ENCODE measurements around the gene SLC35F3. TPM values are rescaled to one million over a fixed set of nuclear protein-coding genes. Genes with fewer than 3 reads are reported as not detected.

The SLC35F3 gene
- total RNA-seq, 6 experiments from 2014 or later: 0.26 to 0.58 (median 0.46) TPM

DNA sequence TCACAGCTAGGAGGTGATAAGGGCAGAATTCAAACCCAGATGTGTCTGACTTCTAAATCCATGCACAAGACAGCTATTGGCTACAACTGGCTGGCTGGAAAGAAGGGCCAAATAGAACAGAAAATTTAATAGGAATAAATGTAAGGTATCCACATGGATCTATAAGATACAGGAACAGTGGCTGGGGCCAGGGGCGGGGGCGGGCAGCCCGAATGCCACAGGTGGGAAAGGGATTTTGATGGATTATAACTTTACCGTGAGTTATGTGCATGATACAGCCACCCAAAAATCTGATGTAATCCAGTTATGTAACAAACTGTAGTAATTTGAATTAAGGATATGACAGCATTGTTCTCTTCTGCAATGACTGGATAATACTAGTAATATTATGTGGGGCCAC is 381.7 kb downstream of the SLC35F3 start:
- H3K4me3 Mint-ChIP-seq: no peak overlapping the region
- TF ChIP-seq, protein P1, sequence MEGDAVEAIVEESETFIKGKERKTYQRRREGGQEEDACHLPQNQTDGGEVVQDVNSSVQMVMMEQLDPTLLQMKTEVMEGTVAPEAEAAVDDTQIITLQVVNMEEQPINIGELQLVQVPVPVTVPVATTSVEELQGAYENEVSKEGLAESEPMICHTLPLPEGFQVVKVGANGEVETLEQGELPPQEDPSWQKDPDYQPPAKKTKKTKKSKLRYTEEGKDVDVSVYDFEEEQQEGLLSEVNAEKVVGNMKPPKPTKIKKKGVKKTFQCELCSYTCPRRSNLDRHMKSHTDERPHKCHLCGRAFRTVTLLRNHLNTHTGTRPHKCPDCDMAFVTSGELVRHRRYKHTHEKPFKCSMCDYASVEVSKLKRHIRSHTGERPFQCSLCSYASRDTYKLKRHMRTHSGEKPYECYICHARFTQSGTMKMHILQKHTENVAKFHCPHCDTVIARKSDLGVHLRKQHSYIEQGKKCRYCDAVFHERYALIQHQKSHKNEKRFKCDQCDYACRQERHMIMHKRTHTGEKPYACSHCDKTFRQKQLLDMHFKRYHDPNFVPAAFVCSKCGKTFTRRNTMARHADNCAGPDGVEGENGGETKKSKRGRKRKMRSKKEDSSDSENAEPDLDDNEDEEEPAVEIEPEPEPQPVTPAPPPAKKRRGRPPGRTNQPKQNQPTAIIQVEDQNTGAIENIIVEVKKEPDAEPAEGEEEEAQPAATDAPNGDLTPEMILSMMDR (IDR thresholded peaks at IDR 0.05): no peak
- H3K4me1 Mint-ChIP-seq (ENCODE audit: low read depth): no peaks in the 10 kb centered on the region
- peaks cover 8% of the 10 kb centered on the region for H3K9me3 Mint-ChIP-seq
- H3K27me3 Mint-ChIP-seq (ENCODE audit: insufficient read depth): peaks cover under 1% of the 10 kb centered on the region
- DNase-seq: no peak
- H3K36me3 Mint-ChIP-seq (ENCODE audit: low read depth): no peaks in the 10 kb centered on the region
- no peak overlapping the region for H3K27ac Mint-ChIP-seq

DNA sequence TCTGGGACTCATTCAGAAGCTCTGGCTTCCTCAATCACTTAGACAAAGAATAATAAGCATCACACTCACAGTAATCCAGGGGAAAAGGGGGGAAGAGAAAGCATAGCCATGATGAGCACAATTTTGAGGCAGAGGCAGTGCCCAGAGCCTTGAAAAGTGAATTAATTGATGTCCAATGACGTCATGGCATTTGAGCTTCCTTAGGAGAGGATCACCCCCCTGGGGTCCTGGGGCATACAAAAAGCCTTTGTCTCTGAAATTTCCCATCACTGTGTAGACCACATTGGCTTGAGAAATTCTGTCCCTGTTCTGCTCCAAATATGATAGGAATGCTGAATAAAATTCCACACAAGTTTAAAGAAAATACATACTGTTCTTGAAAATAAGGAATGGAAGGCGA is 384.5 kb downstream of the SLC35F3 start:
- DNase-seq: no peak
- no peaks in the 10 kb centered on the region for H3K36me3 Mint-ChIP-seq (ENCODE audit: low read depth)
- TF ChIP-seq, protein P1 (IDR thresholded peaks at IDR 0.05): no peak
- no peaks in the 10 kb centered on the region for H3K4me1 Mint-ChIP-seq (ENCODE audit: low read depth)
- no peak overlapping the region for H3K27ac Mint-ChIP-seq
- H3K9me3 Mint-ChIP-seq: peaks cover 8% of the 10 kb centered on the region
- H3K27me3 Mint-ChIP-seq (ENCODE audit: insufficient read depth): no peaks in the 10 kb centered on the region; the same call in 1 of the 2 replicates
- no peak overlapping the region for H3K4me3 Mint-ChIP-seq

DNA sequence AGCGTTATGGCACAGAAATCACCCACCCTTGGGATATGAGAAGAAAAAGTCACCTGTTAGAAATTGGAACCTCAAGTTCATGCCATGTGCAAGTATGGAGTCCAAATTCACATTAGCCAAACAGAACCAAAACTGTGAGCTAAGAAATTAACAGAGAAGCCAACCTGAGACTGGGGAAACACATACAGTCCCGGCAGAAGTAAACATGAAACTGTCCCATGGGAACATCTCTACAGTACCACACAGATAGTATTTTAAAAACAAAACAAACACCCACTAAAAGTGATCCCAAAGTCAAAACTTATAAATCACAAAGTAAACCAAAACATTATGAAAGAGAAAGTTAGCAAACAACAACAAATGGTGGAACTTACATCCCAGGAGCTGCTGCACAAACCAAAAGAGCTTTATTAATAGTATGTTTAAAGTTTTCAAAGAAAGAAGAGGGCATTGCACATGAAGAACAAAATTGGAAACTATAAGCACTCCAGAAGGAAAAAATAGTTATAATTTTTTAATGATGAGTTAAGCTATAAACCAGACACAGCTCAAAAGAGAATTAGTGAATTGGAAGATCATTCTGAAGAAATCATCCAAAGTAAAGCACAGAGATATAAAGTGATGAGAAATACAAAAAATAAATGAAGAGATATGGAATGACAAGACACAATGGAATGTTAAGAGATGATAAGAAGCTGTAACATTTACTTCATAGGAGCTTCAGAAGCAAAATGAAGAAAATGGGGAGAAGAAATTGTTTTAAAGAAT is 385.2 kb downstream of the SLC35F3 start:
- Mint-ChIP-seq H3K9me3 (peaks cover 8% of the 10 kb centered on the region), H3K4me3 (no peak overlapping the region), H3K4me1 (ENCODE audit: low read depth) (no peaks in the 10 kb centered on the region), H3K36me3 (ENCODE audit: low read depth) (no peaks in the 10 kb centered on the region), H3K27me3 (ENCODE audit: insufficient read depth) (no peaks in the 10 kb centered on the region; the same call in 1 of the 2 replicates), H3K27ac (no peak overlapping the region)
- DNase-seq: no peak
- TF ChIP-seq, protein P1 (IDR thresholded peaks at IDR 0.05): no peak

DNA sequence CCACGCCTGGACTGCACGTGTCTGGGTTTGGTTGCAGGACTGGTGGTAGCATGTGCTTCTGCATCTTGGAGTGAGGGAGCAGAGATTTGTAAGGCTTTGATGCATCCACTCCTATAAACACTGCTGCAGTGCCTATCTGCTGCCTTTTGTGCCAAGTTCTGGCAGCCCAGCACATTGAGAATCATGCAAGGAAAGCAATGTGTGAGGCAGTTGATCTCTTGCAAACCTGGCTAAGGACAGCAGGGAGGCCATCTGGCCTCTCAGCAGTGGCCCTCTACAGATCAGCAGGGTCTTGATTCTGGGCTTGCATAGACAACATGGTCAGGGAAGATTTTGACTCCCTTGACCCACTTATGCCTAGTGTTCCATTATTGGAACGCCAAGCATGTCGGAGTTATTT is 387.5 kb downstream of the SLC35F3 start:
- TF ChIP-seq, protein P1 (IDR thresholded peaks at IDR 0.05): no peak

DNA sequence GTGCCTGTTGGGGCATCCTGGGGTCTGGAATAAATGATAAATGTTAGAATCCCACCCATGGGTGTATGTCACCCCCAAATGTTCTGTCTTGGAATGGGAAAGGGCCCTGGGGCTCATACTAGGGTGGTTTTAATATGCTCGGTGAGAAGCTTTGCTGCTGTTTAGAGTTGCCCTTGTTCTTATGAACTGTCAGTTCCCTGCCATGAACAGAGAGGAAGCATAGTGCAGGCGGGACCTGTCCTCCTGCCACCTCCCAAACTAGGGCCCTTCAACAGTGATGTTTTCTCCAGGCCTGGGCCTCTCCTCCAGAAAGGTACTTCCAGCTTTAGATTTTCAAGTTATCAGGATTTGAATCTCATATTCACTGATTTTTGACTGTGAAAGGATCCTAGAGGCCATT is 388.1 kb downstream of the SLC35F3 start:
- Mint-ChIP-seq H3K36me3 (ENCODE audit: low read depth) (no peaks in the 10 kb centered on the region), H3K9me3 (peaks cover 8% of the 10 kb centered on the region), H3K27me3 (ENCODE audit: insufficient read depth) (no peaks in the 10 kb centered on the region; the same call in 1 of the 2 replicates), H3K4me3 (no peak overlapping the region), H3K4me1 (ENCODE audit: low read depth) (no peaks in the 10 kb centered on the region), H3K27ac (no peak overlapping the region)
- TF ChIP-seq, protein P1 (IDR thresholded peaks at IDR 0.05): no peak
- no peak for DNase-seq

More for the DNA sequence above, 387.5 kb downstream of the SLC35F3 start:
- no peak for DNase-seq
- Mint-ChIP-seq H3K27me3 (ENCODE audit: insufficient read depth) (no peaks in the 10 kb centered on the region; the same call in 1 of the 2 replicates), H3K27ac (no peak overlapping the region), H3K4me3 (no peak overlapping the region), H3K4me1 (ENCODE audit: low read depth) (no peaks in the 10 kb centered on the region), H3K36me3 (ENCODE audit: low read depth) (no peaks in the 10 kb centered on the region), H3K9me3 (peaks cover 8% of the 10 kb centered on the region)
